GM23338 (cell line): ENCODE data around the gene EPX. TPM values are rescaled to one million over a fixed set of nuclear protein-coding genes. Genes with fewer than 3 reads are reported as not detected.

Experiments
- ATAC-seq: fragments of 200-7000 bp; cut with Tn5 transposase; 3 replicates; pipeline ENCODE4 v1.9.1; 2020
- DNase-seq: peaks from one replicate; pipeline ENCODE4 v3.0.0-alpha.2; 2015; ENCODE audit warnings: low spot score
- H2AFZ ChIP-seq: fragments of 200-600 bp; sonication (generic); 2 replicates; pipeline ENCODE4 v1.8.0; 2016; ENCODE audit warnings: antibody characterized with exemption, mild to moderate bottlenecking, moderate library complexity
- H3F3A ChIP-seq: fragments of 200-600 bp; sonication (generic); replicated peaks from 2 replicates; pipeline ENCODE4 v1.8.0; 2017; ENCODE audit warnings: antibody characterized with exemption, mixed run types, low read depth
- H3K27ac ChIP-seq: fragments of 200-600 bp; sonication (generic); 2 replicates; pipeline ENCODE4 v1.6.1; 2016; ENCODE audit warnings: low read depth
- H3K27me3 ChIP-seq: fragments of 200-600 bp; sonication (generic); 2 replicates; pipeline ENCODE4 v1.8.0; 2016; ENCODE audit warnings: mild to moderate bottlenecking, mixed run types, moderate library complexity; ENCODE audit not compliant: insufficient read depth
- H3K36me3 ChIP-seq: fragments of 200-600 bp; sonication (generic); 2 replicates; pipeline ENCODE4 v1.8.0; 2016; ENCODE audit warnings: mild to moderate bottlenecking; ENCODE audit not compliant: insufficient read depth
- H3K4me1 ChIP-seq: fragments of 200-600 bp; sonication (generic); 2 replicates; pipeline ENCODE4 v1.8.0; 2016; ENCODE audit warnings: mild to moderate bottlenecking, moderate library complexity; ENCODE audit not compliant: insufficient read depth
- H3K4me2 ChIP-seq: fragments of 200-600 bp; sonication (generic); 2 replicates; pipeline ENCODE4 v1.7.1; 2017; ENCODE audit warnings: mixed run types
- H3K4me3 ChIP-seq: fragments of 200-600 bp; sonication (generic); 2 replicates; pipeline ENCODE4 v1.6.1; 2016; ENCODE audit warnings: mixed run types
- H3K79me2 ChIP-seq: fragments of 200-600 bp; sonication (generic); replicated peaks from 2 replicates; pipeline ENCODE4 v1.8.0; 2017; ENCODE audit warnings: mild to moderate bottlenecking; ENCODE audit not compliant: insufficient read depth
- H3K9me2 ChIP-seq: fragments of 200-600 bp; sonication (generic); 2 replicates; pipeline ENCODE4 v1.8.0; 2017; ENCODE audit not compliant: insufficient read depth
- H4K20me1 ChIP-seq: fragments of 200-600 bp; sonication (generic); replicated peaks from 2 replicates; pipeline ENCODE4 v1.8.0; 2017; ENCODE audit warnings: mild to moderate bottlenecking; ENCODE audit not compliant: insufficient read depth
- H3K27ac Mint-ChIP-seq: 2 replicates; pipeline ENCODE4 v1.8.0; 2020; ENCODE audit warnings: inconsistent platforms, mild to moderate bottlenecking, moderate library complexity, mixed read lengths
- H3K27me3 Mint-ChIP-seq: 3 replicates; pipeline ENCODE4 v1.8.0; 2022; ENCODE audit warnings: low read depth, mild to moderate bottlenecking, moderate library complexity, mixed read lengths, inconsistent platforms; ENCODE audit not compliant: insufficient read depth, poor library complexity
- H3K36me3 Mint-ChIP-seq: 3 replicates; pipeline ENCODE4 v1.8.0; 2021; ENCODE audit warnings: low read depth, mild to moderate bottlenecking, inconsistent platforms, moderate library complexity, mixed read lengths
- H3K4me1 Mint-ChIP-seq: 3 replicates; pipeline ENCODE4 v1.8.0; 2020; ENCODE audit warnings: mild to moderate bottlenecking, inconsistent platforms, mixed read lengths
- H3K4me3 Mint-ChIP-seq: 3 replicates; pipeline ENCODE4 v1.8.0; 2021; ENCODE audit warnings: moderate library complexity, mild to moderate bottlenecking, inconsistent platforms, mixed read lengths
- H3K9me3 Mint-ChIP-seq: 3 replicates; pipeline ENCODE4 v1.8.0; 2020; ENCODE audit warnings: moderate library complexity, mild to moderate bottlenecking, inconsistent platforms, mixed read lengths
- CREB1 ChIP-seq: fragments of 250-450 bp; sonication (Bioruptor Pico); IDR thresholded peaks from 2 replicates; pipeline ENCODE4 v1.5.0; 2020; ENCODE audit warnings: low read depth, mild to moderate bottlenecking, moderate library complexity
- CTCF ChIP-seq, 2 experiments: fragments of 200-600 bp in 1 of 2; sonication (generic) in 1 of 2; conservative IDR thresholded peaks; 2 replicates each; pipeline versions ENCODE4 v1.5.1 to v1.6.1; 2016 to 2017; ENCODE audit warnings: antibody characterized with exemption in 2 of 2, low read depth in 2 of 2, mild to moderate bottlenecking in 2 of 2, moderate library complexity in 1 of 2
- ETS1 ChIP-seq: IDR thresholded peaks from 2 replicates; pipeline ENCODE4 v1.6.1; 2016; ENCODE audit warnings: antibody characterized with exemption
- POLR2AphosphoS5 ChIP-seq: IDR thresholded peaks from 2 replicates; pipeline ENCODE4 v1.6.1; 2016; ENCODE audit warnings: antibody characterized with exemption, low read depth
- STAT1 ChIP-seq: IDR thresholded peaks from one replicate; pipeline ENCODE4 v1.6.1; 2016; ENCODE audit warnings: antibody characterized with exemption; ENCODE audit not compliant: unreplicated experiment
- ZNF331 ChIP-seq: fragments of 250-450 bp; sonication (Bioruptor Pico); IDR thresholded peaks from 2 replicates; pipeline ENCODE4 v1.5.0; 2020; ENCODE audit warnings: low read depth, mild to moderate bottlenecking, moderate library complexity
- ZNF462 ChIP-seq: fragments of 250-450 bp; sonication (Bioruptor Pico); IDR thresholded peaks from 2 replicates; pipeline ENCODE4 v1.5.0; 2020; ENCODE audit warnings: mild to moderate bottlenecking, moderate library complexity
- polyA plus RNA-seq: library from polyadenylated mRNA; unstranded; fragments of >200 nt; fragmentation: Nextera tagmentation; extraction: Ambion mirVana; gene quantifications from 2 replicates; pipeline ENCODE4 v1.2.1, GENCODE V29; 2016
- total RNA-seq: library from RNA; depleted of rRNA; stranded (reverse); fragments of >200 nt; shearing (Covaris generic); gene quantifications from 2 replicates; pipeline ENCODE4 v1.2.3, GENCODE V29; 2014

Gene EPX
- total and polyA plus RNA-seq, 2 experiments from 2014 or later: 0.10 TPM; not detected in 1

- Histone ChIP-seq H4K20me1 (no peaks in the 10 kb centered on the region), H3K27me3 (no peaks in the 10 kb centered on the region), H3K4me1 (peaks cover 8% of the 10 kb centered on the region), H2AFZ (no peak overlapping the region), H3K27ac (no peak overlapping the region), H3F3A (0 out of 2 replicates have a peak, but pooled peaks cover 3% of the 10 kb centered on the region), H3K36me3 (no peaks in the 10 kb centered on the region), H3K9me2 (no peaks in the 10 kb centered on the region), H3K4me2 (no peak overlapping the region), H3K4me3 (no peak overlapping the region), H3K79me2 (no peaks in the 10 kb centered on the region)
- Mint-ChIP-seq H3K9me3 (no peaks in the 10 kb centered on the region), H3K27me3 (peaks cover 9% of the 10 kb centered on the region), H3K27ac (no peak overlapping the region), H3K36me3 (peaks cover 12% of the 10 kb centered on the region), H3K4me3 (peak overlapping the region; percentile 97), H3K4me1 (peaks cover 4% of the 10 kb centered on the region; the same call in 2 of the 3 replicates)
- no peak for ATAC-seq
- DNase-seq: no peak
- TF ChIP-seq ZNF331 (no peak), POLR2AphosphoS5 (no peak), ZNF462 (CRISPR knock-in tag) (no peak), STAT1 (no peak)
These were observed 25.2 kb downstream of the EPX start for GRCh38 chr17:58217766-58218165.

GRCh38 chr17:58219007-58219788 lies 26.7 kb downstream of the EPX start, which contains the start of gene MKS1:
Gene MKS1 (minus strand): TSS chr17:58219255. CDS start chr17:58219230, 25 bp downstream.
- H3K36me3 ChIP-seq: no peaks in the 10 kb centered on the region
- no peaks in the 10 kb centered on the region for H4K20me1 ChIP-seq
- H3K4me3 Mint-ChIP-seq: peak within 1 kb of the TSS; percentile 97
- peaks cover 12% of the 10 kb centered on the region for H3K36me3 Mint-ChIP-seq
- peak within 1 kb of the TSS; percentile 90 for H3K27ac ChIP-seq
- ATAC-seq: peak; percentile 99
- H3K9me2 ChIP-seq: no peaks in the 10 kb centered on the region
- peaks cover 9% of the 10 kb centered on the region for H3K27me3 Mint-ChIP-seq
- peak; percentile 95 for DNase-seq
- H3K4me2 ChIP-seq: peak within 1 kb of the TSS; percentile 97
- no peaks in the 10 kb centered on the region; the same call in 1 of the 2 replicates for H3K27me3 ChIP-seq
- no peaks in the 10 kb centered on the region for H3K9me3 Mint-ChIP-seq
- peak within 1 kb of the TSS; percentile 92 for H3K27ac Mint-ChIP-seq
- 0 out of 2 replicates have a peak, but pooled peaks cover 3% of the 10 kb centered on the region for H3F3A ChIP-seq
- H3K4me3 ChIP-seq: peak within 1 kb of the TSS; percentile 86
- H2AFZ ChIP-seq: peak within 1 kb of the TSS; percentile 99
- no peaks in the 10 kb centered on the region for H3K79me2 ChIP-seq
- peaks cover 4% of the 10 kb centered on the region; the same call in 2 of the 3 replicates for H3K4me1 Mint-ChIP-seq
- H3K4me1 ChIP-seq: peaks cover 8% of the 10 kb centered on the region
- TF ChIP-seq ETS1 (peak; percentile 73), CTCF (conservative IDR thresholded peaks at IDR 0.05; ENCODE audit: low read depth in 2 of 2) (peak; percentile 37 to 55; a peak in 2 of 4 replicates), CREB1 (CRISPR knock-in tag) (peak; percentile 86)
